Measurements from ENCODE around the gene RAD51B.

- TF ChIP-seq POLR2AphosphoS5 (IDR thresholded peaks at IDR 0.05; ENCODE audit: low read depth, low read length) (no peak), POLR2A (IDR thresholded peaks at IDR 0.05; ENCODE audit: low read depth, low read length) (no peak), PAX5 (IDR thresholded peaks at IDR 0.05; ENCODE audit: insufficient read depth, low read length, severe bottlenecking) (no peak), TAF1 (IDR thresholded peaks at IDR 0.05; ENCODE audit: low read depth, low read length) (no peak)
Measured at GRCh38 chr14:68148276-68148675, 328.7 kb downstream of the RAD51B start.

Data from GM12891 (cell line).